GM19193 (cell line): ENCODE results near the gene PKLR.

Experiments
- POLR2A ChIP-seq: IDR thresholded peaks from 4 replicates; pipeline ENCODE4 v1.6.1; 2011; ENCODE audit not compliant: insufficient read depth, insufficient read length; ENCODE audit errors: extremely low read depth

The PKLR gene

GRCh38 chr1:155297384-155297783 is 3.9 kb downstream of the PKLR start:
- no peak for TF ChIP-seq POLR2A

- no peak for TF ChIP-seq POLR2A
Observed at GRCh38 chr1:155296661-155297060, 4.6 kb downstream of the PKLR start.

- no peak for TF ChIP-seq POLR2A
Observed at GRCh38 chr1:155295942-155296267, 5.3 kb downstream of the PKLR start.

DNA sequence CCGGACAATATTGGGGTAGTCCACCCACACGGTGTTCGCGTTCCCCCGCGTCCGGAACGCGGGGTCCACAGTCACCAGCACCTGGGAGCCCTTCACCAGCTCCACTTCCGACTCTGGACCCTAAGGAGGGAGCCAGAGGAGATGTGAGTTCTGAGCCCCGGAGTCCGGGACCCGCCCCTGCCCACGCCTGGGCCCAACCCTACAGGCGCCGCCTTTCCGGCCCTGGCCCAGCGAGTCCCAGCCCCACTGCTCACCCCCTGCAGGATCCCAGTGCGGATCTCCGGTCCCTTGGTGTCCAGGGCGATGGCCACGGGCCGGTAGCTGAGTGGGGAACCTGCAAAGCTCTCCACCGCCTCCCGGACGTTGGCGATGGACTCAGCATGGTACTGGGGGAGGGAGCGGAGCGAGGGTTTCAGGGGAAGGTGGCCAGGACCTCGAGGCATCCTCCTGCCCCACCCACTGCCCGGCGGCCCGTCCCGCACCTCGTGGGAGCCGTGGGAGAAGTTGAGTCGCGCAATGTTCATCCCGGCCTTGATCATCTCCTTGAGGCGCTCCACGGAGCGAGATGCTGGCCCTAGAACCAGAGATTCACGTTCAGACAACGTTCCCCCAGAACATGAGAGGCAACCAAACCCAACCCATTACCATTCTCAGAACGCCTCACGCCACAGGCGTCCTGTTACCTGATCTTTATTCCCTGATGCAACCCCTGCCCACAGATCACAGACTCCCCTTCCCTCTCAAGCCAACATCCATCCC is 5.9 kb downstream of the PKLR start:
- no peak for TF ChIP-seq POLR2A

GRCh38 chr1:155294520-155295182 is 6.6 kb downstream of the PKLR start:
- TF ChIP-seq POLR2A: no peak

DNA sequence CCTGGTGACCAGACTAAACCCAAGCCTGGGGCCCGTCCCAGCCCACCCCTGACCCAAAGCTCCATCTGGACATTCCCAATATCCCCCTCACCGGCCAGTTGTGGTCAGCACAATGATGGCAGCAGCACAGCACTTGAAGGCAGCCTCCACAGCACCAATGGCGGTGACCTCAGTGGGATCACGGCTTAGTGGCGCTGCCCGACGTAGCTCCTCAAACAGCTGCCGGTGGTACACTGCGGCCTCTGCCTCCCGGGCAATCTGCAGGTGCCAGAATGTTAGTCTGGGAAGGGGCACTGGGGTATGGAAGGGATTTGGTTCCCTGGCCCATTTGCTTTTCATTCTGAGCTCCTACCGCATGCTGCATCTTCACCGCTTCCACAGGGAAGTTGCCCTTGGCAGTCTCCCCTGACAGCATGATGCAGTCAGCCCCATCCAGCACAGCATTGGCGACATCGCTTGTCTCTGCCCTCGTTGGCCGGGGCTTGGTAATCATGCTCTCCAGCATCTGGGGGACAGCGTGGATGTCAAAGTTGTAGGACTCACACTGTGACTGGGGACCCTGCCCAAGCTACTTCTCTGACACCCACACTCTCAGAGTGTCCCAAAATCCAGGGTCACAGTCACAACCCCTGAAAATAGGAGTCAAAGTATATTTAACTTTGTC is 8.0 kb downstream of the PKLR start:
- TF ChIP-seq POLR2A: no peak

GRCh38 chr1:155287987-155288543 is 13.2 kb downstream of the PKLR start:
- no peak for TF ChIP-seq POLR2A

DNA sequence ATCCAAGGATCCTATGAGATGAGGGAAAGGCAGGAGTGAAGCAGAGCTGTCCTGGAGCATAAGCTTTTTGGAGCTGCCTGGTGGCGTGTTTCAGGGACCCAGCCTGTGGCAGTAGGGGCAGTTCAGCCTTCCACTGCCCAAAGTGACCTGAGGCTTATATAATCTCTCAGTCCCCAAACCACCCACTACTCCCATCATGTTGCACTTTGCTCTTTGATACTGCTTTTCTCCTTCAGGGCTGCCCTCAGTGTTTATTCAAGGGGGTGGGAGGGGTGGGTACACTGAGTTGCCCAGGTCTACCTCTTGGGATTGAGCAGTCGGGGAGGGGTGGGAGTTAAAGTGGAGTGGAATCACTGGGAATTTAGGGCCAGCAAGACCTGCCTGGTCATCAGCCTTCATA is 14.7 kb downstream of the PKLR start:
- TF ChIP-seq POLR2A: no peak

DNA sequence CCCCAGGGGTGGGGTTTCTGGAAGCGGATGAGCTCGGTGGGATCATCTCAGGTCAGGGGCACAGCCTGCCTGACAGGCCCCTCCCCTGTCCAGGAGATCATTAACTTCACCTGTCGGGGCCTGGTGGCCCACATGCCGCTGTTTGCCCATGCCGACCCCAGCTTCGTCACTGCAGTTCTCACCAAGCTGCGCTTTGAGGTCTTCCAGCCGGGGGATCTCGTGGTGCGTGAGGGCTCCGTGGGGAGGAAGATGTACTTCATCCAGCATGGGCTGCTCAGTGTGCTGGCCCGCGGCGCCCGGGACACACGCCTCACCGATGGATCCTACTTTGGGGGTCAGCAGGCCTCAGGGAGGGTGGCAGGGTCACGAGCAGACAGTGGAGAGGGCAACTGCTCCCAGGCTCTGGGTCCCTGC is 15.6 kb downstream of the PKLR start:
- no peak for TF ChIP-seq POLR2A

DNA sequence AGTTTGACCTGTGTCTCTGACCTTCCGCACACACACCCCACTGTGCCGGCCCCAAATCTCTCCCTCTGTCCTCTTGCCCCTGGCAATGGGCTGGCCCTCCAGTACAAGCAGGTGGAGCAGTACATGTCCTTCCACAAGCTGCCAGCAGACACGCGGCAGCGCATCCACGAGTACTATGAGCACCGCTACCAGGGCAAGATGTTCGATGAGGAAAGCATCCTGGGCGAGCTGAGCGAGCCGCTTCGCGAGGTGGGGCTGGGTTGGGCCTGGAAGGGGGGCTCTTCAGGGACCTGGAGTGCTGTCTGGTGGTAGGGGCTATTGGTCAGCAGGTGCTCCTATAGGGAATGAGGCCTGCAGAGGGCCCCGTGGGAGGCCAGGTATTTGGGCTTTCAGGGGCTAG is 16.2 kb downstream of the PKLR start:
- no peak for TF ChIP-seq POLR2A

GRCh38 chr1:155284476-155284875 is 16.8 kb downstream of the PKLR start:
- no peak for TF ChIP-seq POLR2A

DNA sequence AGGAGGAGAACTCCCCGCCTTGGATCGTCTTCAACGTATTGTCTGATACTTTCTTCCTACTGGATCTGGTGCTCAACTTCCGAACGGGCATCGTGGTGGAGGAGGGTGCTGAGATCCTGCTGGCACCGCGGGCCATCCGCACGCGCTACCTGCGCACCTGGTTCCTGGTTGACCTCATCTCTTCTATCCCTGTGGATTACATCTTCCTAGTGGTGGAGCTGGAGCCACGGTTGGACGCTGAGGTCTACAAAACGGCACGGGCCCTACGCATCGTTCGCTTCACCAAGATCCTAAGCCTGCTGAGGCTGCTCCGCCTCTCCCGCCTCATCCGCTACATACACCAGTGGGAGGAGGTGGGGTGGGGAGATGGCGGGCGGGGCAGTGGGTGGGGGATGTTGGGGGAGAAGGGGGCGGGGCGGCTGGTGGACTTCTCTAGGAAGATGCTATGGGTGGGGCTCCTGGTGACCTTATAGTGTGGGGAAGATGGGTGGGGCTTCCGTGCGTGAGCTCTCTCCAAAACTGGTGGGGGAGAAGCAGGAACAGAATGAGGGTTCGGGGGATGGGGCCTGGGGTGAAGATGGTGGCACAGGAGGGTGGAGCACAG is 18.6 kb downstream of the PKLR start:
- no peak for TF ChIP-seq POLR2A

DNA sequence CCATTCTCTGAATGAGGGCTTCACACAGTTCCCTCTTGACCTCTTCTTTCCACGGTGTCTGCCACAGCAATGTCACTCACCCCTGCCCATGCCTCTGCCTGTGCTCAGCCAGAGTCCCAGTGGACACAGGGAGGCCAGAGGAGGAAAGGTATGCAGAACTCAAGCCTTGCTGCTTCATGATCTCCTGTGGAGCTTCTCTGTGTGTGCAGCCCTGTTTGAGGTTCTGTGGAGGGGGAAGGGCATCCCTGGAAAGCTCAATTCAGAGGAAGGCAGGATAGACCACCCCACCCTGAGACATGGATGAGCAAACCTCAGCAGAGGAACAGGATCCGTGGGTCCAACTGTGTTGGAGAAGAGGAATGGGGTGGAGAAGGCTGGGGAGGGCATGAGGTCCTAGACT is 22.0 kb downstream of the PKLR start:
- no peak for TF ChIP-seq POLR2A

- TF ChIP-seq POLR2A: no peak
Observed at GRCh38 chr1:155278689-155279160, 22.5 kb downstream of the PKLR start.
